ENCODE measurements around the gene OR52K2. TPM values are rescaled to one million over a fixed set of nuclear protein-coding genes. Genes with fewer than 3 reads are reported as not detected.

OR52K2 gene
- total RNA-seq, 6 experiments from 2014 or later, result not detected

GRCh38 chr11:4460151-4460550, 11.1 kb downstream of the OR52K2 start:
- Histone ChIP-seq H3K27me3 (no peaks in the 10 kb centered on the region), H3K4me3 (no peak overlapping the region), H3K36me3 (no peaks in the 10 kb centered on the region), H3K9me3 (no peaks in the 10 kb centered on the region), H3K27ac (no peak overlapping the region), H3K4me1 (no peaks in the 10 kb centered on the region)
- 60% methylated on average over 2 of the region's 4 CpGs for WGBS (ENCODE audit: insufficient coverage, low coverage, low lambda C conversion rate, missing lambda C conversion rate)
- ATAC-seq, result no peak
- TF ChIP-seq POLR2A (IDR thresholded peaks at IDR 0.05) (no peak), CTCF (IDR thresholded peaks at IDR 0.05) (no peak)
- intact Hi-C loops (cut with DNase I), result no loop called here
- DNase-seq, result no peak

DNA sequence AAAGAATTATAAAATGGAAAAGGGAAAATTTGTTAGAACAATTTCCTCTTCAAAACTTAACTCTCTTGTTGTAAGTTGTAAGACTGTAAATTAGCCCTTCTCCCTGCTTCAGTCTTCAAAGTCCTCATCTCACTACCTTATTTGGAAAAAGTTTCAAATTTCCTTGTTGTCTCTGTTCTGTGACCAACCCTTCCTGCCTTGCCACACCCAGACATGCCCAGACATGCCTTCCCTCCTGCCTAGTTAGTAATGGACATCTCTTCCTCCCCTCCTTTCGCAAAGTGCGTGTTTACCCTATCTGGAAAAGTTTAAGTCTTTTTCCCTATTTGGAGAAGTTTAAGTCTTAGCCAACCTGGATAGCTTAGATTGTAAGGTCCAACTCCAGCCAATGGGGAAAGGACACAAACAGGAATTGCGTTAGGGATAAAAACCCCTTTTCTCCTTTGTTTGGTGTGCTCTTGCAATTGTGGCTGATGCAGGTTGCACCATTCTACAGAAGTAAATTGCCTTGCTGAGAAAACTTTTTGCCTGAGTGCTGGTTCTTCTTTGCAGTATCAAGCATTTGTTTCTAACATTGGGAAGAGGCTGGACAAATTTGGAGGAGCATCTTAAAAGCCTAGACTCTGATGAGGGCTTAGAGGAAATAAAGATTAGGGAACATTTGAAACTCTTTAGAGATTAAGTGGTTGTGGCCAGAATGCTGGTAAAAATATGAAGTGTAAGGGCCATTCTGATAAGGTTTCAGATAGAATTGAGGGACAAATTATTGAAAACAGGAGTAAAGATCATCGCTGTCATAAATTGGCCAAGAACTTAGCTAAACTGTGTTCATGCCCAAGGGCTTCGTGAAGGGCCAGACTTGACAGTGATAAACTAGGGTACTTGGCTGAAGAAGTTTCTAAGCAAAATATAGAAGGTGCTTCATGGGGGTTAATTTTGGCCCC, 15.4 kb downstream of the OR52K2 start:
- DNase-seq (no peak), ATAC-seq (no peak)
- H3K27ac ChIP-seq, result no peak overlapping the region
- no peaks in the 10 kb centered on the region for H3K4me1 ChIP-seq
- no peak overlapping the region for H3K4me3 ChIP-seq
- no peaks in the 10 kb centered on the region for H3K36me3 ChIP-seq
- TF ChIP-seq POLR2A (IDR thresholded peaks at IDR 0.05) (no peak), CTCF (IDR thresholded peaks at IDR 0.05) (no peak)
- H3K27me3 ChIP-seq, result no peaks in the 10 kb centered on the region
- WGBS (ENCODE audit: insufficient coverage, low coverage, low lambda C conversion rate, missing lambda C conversion rate), result 84% methylated on average over 4 of the region's 5 CpGs
- no peaks in the 10 kb centered on the region for H3K9me3 ChIP-seq
- intact Hi-C loops (cut with DNase I), result no loop called here

DNA sequence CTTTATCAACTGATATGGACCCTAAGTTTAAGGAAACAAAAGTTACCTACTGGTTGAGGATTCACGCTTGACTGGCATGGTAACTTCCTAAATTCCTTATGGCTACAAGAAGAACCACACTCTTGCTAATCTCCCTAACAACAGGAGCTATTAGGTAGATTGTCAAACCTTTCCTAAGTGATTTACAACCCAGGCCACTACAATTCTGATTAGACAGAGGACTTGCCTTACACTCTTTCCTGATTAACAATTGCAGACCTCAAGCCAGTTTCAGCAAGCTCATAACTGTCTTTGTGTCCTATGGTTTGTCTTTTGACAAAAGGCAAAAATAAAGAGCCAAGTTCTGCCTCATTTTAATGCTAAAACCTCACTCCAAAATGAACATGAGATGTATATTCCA, 16.3 kb downstream of the OR52K2 start:
- no peaks in the 10 kb centered on the region for H3K9me3 ChIP-seq

GRCh38 chr11:4466131-4466870, 17.2 kb downstream of the OR52K2 start:
- DNase-seq (no peak), ATAC-seq (no peak)
- no peak overlapping the region for H3K4me3 ChIP-seq
- no peak overlapping the region for H3K27ac ChIP-seq
- no peaks in the 10 kb centered on the region for H3K36me3 ChIP-seq
- no peaks in the 10 kb centered on the region for H3K4me1 ChIP-seq
- intact Hi-C loops (cut with DNase I), result no loop called here
- no peaks in the 10 kb centered on the region for H3K9me3 ChIP-seq
- H3K27me3 ChIP-seq, result no peaks in the 10 kb centered on the region
- 38% methylated on average over 3 of the region's 5 CpGs for WGBS (ENCODE audit: insufficient coverage, low coverage, low lambda C conversion rate, missing lambda C conversion rate)
- no peak for TF ChIP-seq POLR2A (IDR thresholded peaks at IDR 0.05)

More for the DNA sequence above, 16.3 kb downstream of the OR52K2 start:
- WGBS (ENCODE audit: insufficient coverage, low coverage, low lambda C conversion rate, missing lambda C conversion rate), result 100% methylated on average over 1 of the region's 1 CpG
- H3K4me3 ChIP-seq, result no peak overlapping the region
- no peaks in the 10 kb centered on the region for H3K4me1 ChIP-seq
- no peak overlapping the region for H3K27ac ChIP-seq
- H3K27me3 ChIP-seq, result no peaks in the 10 kb centered on the region
- no peak for DNase-seq
- intact Hi-C loops (cut with DNase I), result no loop called here
- TF ChIP-seq POLR2A (IDR thresholded peaks at IDR 0.05), result no peak
- TF ChIP-seq CTCF (IDR thresholded peaks at IDR 0.05), result no peak
- ATAC-seq, result no peak
- H3K36me3 ChIP-seq, result no peaks in the 10 kb centered on the region

DNA sequence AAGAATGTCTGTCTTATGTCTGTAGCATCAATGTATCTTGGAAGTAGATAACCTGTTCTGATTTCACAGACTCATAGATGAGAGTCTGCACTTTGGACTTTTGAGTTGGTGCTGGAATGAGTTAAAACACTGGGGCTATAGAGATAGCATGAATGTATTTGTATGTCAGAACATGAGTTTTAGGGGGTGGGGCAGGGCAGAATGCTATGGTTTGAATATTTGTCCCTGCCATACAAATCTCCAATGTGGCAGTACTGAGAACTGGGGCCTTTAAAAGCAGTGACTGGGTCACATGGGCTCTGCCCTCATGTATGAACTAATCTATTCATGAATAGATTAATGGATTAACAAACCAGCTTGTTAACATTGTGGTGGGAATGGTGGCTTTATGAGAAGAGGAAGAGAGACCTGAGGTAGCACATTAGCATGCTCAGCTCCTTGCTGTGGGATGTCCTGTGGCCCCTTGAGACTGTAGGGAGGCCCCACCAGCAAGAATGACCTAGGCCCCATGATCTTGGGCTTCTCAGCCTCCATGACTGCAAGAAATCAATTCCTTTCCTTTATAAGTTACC, 17.9 kb downstream of the OR52K2 start:
- Histone ChIP-seq H3K27ac (no peak overlapping the region), H3K36me3 (no peaks in the 10 kb centered on the region)
- ATAC-seq, result no peak

More for the DNA sequence above, 17.9 kb downstream of the OR52K2 start:
- H3K9me3 ChIP-seq, result no peaks in the 10 kb centered on the region
- no peaks in the 10 kb centered on the region for H3K4me1 ChIP-seq
- no peak for DNase-seq
- TF ChIP-seq CTCF (IDR thresholded peaks at IDR 0.05) (no peak), POLR2A (IDR thresholded peaks at IDR 0.05) (no peak)
- no peaks in the 10 kb centered on the region for H3K27me3 ChIP-seq
- H3K4me3 ChIP-seq, result no peak overlapping the region
- intact Hi-C loops (cut with DNase I), result no loop called here
